K562 (cell line): Measurements from ENCODE around the gene CCNYL1. TPM values are rescaled to one million over a fixed set of nuclear protein-coding genes. Genes with fewer than 3 reads are reported as not detected.

ENCODE experiments used
- DDX20 ChIP-seq: fragments of 450-650 bp; IDR thresholded peaks from 2 replicates; pipeline ENCODE4 v1.6.1; 2016; ENCODE audit warnings: missing genetic modification characterization, low read depth, mild to moderate bottlenecking, missing compliant biosample characterization, moderate library complexity
- DMBX1 ChIP-seq: fragments of 250-450 bp; sonication (Bioruptor Pico); IDR thresholded peaks from 2 replicates; pipeline ENCODE4 v1.8.0; 2022; ENCODE audit warnings: inconsistent platforms, mild to moderate bottlenecking, moderate library complexity, borderline replicate concordance
- GATAD2B ChIP-seq: fragments of 450-650 bp; IDR thresholded peaks from 2 replicates; pipeline ENCODE4 v1.6.1; 2017; ENCODE audit warnings: mild to moderate bottlenecking, borderline replicate concordance
- MLLT1 ChIP-seq, 2 experiments: fragments of 450-650 bp; IDR thresholded peaks; 2 replicates each; pipeline ENCODE4 v1.6.1; 2016
- RB1 ChIP-seq: fragments of 450-650 bp; IDR thresholded peaks from 2 replicates; pipeline ENCODE4 v1.6.1; 2017; ENCODE audit warnings: low read depth, mild to moderate bottlenecking
- RBM39 ChIP-seq: fragments of 200-400 bp; formaldehyde crosslinking; optimal IDR thresholded peaks from 2 replicates; pipeline ENCODE3; 2018; ENCODE audit warnings: low read depth, low read length
- SMAD3 ChIP-seq: fragments of 450-650 bp; formaldehyde crosslinking; conservative IDR thresholded peaks from 2 replicates; pipeline ENCODE4 v1.4.0; 2020; ENCODE audit warnings: mild to moderate bottlenecking
- SNIP1 ChIP-seq: fragments of 450-650 bp; IDR thresholded peaks from 2 replicates; pipeline ENCODE4 v1.7.1; 2017; ENCODE audit warnings: low read depth, mild to moderate bottlenecking
- SRSF3 ChIP-seq: fragments of 200-400 bp; formaldehyde crosslinking; IDR thresholded peaks from 2 replicates; pipeline ENCODE4 v1.6.1; 2016; ENCODE audit warnings: mild to moderate bottlenecking, low read length, moderate library complexity; ENCODE audit not compliant: insufficient read depth
- TAL1 ChIP-seq: fragments of 450-650 bp; IDR thresholded peaks from 2 replicates; pipeline ENCODE4 v1.6.1; 2016; ENCODE audit warnings: mild to moderate bottlenecking
- ZNF311 ChIP-seq: fragments of 250-450 bp; sonication (Bioruptor Pico); IDR thresholded peaks from 2 replicates; pipeline ENCODE4 v1.4.0; 2020; ENCODE audit warnings: mild to moderate bottlenecking, moderate library complexity
- ZNF512 ChIP-seq: IDR thresholded peaks from 2 replicates; pipeline ENCODE4 v1.6.1; 2016; ENCODE audit warnings: missing genetic modification characterization, missing compliant biosample characterization
- polyA plus RNA-seq, 8 experiments: library from polyadenylated mRNA; depleted of rRNA in 4 of 8; stranded (reverse) in 5 of 8; unstranded in 3 of 8; fragments of >200 nt; fragmentation: Nextera tagmentation in 2 of 8; fragmentation: Illumina TruSeq in 1 of 8; extraction: Ambion mirVana in 2 of 8; extraction: Trizol in 1 of 8; gene quantifications; 2 replicates each; pipeline versions ENCODE4 v1.2.1 to v1.2.3, GENCODE V29; 2011 to 2014; ENCODE audit warnings: inconsistent platforms in 1 of 8, missing spikeins in 1 of 8
- total RNA-seq, 7 experiments: library from RNA; depleted of rRNA in 6 of 7; stranded (reverse); fragments of >200 nt in 6 of 7; fragmentation: Illumina TruSeq in 2 of 7; extraction: Trizol in 2 of 7; gene quantifications; 2 replicates each; pipeline versions ENCODE4 v1.2.1 to v1.2.3, GENCODE V29; 2011 to 2021; ENCODE audit warnings: low replicate concordance in 1 of 7

Gene CCNYL1
- total and polyA plus RNA-seq, 9 of the 15 experiments (the other 6 are each of a cell fraction or from before 2014, with no cell fraction given) = 1.9 to 7.5 (median 4.7) TPM

GRCh38 chr2:207763303-207763917, 52.0 kb downstream of the CCNYL1 start (continued):
- no peak for TF ChIP-seq GATAD2B
- no peak for TF ChIP-seq SMAD3 (CRISPR knock-in tag)
- no peak for TF ChIP-seq DMBX1 (CRISPR knock-in tag)
- no peak for TF ChIP-seq RBM39
- TF ChIP-seq ZNF311 (CRISPR knock-in tag) = no peak
- no peak for TF ChIP-seq SNIP1
- TF ChIP-seq TAL1 = no peak
- no peak for TF ChIP-seq SRSF3
- no peak for TF ChIP-seq MLLT1 (IDR thresholded peaks at IDR 0.05)
- TF ChIP-seq ZNF512 (tag) = no peak
- TF ChIP-seq RB1 = no peak
- no peak for TF ChIP-seq DDX20 (tag)
- TF ChIP-seq, all 486 proteins: peak for 0
